ENCODE measurements around the gene EOGT.

DNA sequence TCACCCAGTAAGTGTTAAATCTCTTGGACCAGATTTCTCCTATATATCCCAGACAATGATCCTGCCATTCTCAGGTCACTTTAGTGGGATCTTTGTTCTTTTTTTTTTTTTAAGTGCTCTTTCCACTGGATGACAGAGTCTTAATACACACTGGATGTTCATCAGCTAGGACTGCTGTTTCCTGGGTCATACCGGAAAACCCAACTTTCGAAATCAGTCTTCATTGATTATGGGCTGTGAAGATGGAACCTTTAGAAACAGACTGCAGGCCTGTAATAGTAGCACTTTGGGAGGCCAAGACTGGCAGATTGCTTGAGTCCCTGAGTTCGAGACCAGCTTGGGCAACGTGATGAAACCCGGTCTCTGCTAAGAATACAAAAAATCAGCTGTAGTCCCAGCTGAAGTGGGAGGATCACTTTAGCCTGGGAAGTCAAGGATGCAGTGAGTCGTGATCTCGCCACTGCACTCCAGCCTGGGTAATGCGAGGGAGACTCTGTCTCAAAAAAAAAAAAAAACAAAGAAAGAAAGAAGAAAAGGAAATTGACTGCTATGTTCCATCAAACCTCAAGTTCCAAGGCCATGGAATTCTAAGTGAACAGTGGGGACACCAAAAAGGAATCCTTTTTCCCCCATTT is 2.3 kb downstream of the EOGT start:
- TF ChIP-seq POLR2A (IDR thresholded peaks at IDR 0.05; ENCODE audit: low read length) (no peak), GATA1 (IDR thresholded peaks at IDR 0.05; ENCODE audit: low read depth, low read length) (no peak)
